HG02642 (cell line): Measurements from ENCODE around the gene TMEM191C.
"Not testable (repeated sequence)": the region's sequence is repeated elsewhere in the genome, so short reads cannot be mapped to it uniquely, and the experiment has no call there.

ENCODE experiments used
- ATAC-seq: cut with Tn5 transposase; IDR thresholded peaks from one replicate; pipeline ENCODE4 v1.9.1; 2021; ENCODE audit warnings: mild to moderate bottlenecking; ENCODE audit not compliant: unreplicated experiment, poor library complexity

The TMEM191C gene

DNA sequence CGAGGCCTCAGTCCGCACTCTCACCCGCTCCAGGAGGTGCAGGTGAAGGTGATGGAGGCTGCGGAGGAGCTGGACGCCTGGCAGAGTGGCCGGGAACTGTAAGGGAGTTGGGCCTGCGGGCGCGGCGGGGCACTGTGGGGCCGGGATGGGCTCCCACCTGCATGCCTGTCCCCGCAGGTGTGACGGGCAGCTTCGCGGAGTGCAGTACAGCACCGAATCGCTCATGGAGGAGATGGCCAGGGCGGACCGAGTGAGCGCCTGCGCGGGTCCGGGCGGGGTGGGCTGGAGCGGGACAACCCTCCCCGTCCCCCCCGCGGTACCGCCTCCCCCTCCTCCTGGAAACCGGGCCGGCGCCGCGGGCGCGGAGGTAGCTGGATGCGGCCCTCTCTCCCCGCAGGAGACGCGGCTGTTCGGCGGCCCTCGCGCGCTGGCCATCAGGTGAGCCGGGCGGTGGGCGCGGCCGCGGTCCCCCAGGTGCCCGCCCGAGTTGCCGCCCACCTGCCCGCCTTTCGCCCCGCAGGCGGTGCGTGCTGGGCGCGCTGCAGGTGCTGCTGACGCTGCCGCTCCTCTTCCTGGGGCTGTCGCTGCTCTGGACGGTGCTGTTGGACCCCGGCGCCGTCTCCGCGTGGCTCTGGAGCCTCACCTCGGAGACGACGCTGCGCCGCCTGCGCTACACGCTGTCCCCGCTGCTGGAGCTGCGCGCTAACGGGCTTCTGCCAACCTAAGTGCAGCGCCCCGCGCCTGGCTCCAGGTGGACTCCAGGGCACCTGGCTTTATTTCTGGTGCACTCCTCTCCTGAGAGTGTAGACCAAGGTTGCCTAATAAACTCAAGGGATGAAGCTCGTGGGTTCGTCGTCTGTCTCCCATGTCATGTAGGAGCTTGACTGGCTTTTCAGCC lies 2.2 kb downstream of the TMEM191C start:
- not testable (repeated sequence) for ATAC-seq

DNA sequence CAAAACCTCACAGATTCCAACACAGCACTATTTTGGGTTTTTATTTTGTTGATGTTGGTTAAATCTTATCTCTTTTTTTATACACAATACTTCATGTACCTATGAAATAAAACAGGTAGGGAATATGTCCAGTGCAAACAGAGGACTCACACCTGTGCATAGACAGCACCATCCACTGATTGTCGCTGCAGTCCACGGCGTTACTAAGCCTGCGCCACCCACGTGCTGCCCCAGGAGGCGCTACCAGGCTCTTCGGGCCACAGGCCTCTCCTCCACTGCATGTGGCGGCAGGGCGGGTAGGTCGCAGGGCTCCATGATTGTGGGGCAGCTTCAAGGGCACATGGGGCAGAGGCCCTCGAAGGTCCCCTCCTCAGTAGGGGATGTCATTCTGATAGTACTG lies 5.8 kb downstream of the TMEM191C start:
- ATAC-seq = not testable (repeated sequence)

DNA sequence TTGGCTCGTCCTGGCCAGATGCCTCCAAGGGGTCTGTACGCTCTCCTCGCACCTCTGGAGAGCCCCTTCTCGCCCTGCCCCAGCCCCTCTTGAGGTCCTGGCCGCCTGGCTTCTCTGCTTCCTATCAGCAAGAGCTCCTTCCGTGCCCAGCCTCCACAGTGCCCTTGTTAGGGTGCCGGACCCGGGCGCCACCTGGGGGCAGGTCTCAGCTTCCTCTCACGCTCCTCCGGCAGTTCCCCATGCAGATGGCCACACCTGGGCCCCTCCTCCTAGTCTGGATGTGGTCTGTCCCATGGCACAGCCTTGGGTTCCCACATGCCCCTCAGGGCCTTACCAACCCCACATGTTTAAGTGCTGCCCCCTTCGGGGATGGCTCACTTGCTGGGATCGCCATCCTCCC lies 6.5 kb downstream of the TMEM191C start:
- not testable (repeated sequence) for ATAC-seq

DNA sequence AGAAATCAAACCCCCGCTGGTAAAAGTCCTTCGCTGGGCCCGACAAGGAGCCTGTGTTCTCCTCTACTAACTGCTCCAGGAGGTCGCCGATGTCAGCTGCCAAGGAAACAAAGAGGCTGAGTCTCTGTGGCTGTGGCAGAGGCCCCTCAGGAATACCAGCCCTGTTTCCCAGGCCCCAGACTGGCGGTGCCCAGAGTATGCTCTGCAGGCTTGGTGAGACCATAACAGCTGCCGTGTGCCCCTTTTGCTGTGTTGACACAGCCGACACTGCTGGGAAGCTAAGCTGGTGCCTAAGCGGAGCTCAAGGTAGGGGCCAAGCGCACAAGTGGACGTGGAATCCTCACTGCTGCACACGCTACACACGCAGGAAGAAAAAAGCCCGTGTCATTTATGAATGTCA lies 16.9 kb downstream of the TMEM191C start:
- ATAC-seq = not testable (repeated sequence)

- not testable (repeated sequence) for ATAC-seq
Observed at GRCh38 chr22:21487723-21488122, 20.5 kb downstream of the TMEM191C start.

DNA sequence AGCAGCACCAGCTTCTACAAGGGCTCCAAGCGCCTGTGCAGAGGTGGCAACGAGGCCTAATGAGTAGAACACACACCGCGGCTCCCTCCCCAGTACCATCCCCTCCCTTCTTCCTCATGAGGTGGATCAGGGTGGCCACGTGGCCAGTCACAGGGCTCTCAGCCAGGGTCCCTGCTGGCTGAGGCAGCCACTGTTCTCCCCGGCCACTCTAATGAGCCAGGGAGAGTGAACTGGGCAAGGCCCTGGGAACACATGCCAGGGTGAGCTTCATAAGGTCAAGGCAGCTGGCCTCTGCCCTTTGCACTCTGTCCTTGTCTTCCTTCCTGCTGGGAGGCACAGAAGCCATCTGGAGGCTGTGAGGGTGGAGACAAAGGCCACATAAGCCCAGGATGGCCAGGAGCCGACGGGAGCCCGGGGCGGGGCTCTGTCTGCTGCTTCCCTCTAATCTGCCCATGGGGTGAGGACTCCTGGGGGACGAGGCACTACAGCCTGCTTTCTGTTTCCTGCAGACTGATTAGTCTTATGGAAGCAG lies 22.0 kb downstream of the TMEM191C start:
- not testable (repeated sequence) for ATAC-seq

- not testable (repeated sequence) for ATAC-seq
Observed at GRCh38 chr22:21490556-21490955, 23.4 kb downstream of the TMEM191C start.

- not testable (repeated sequence) for ATAC-seq
Observed at GRCh38 chr22:21492271-21492670, 25.1 kb downstream of the TMEM191C start.

- ATAC-seq = not testable (repeated sequence)
Observed at GRCh38 chr22:21493789-21494782, 26.9 kb downstream of the TMEM191C start.

DNA sequence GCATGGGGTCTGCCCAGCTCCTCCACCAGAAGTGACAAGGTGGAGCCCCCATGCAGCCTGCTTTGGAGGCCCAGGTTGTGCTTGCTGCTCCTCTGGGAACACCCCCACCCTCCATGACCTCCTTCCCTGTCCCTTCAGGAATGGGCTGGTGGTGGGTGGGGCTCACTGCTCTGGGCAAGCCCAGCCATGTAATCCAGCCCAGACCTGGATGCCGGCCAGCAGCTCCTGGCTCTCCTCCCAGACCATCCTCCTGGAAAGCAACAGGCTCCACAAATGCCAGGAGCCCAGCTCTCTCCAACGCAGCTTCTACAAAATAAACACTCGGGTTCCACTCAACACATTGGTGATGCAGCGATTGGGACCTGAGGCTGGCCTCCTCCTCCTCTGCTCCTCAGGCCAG lies 30.8 kb downstream of the TMEM191C start:
- not testable (repeated sequence) for ATAC-seq

GRCh38 chr22:21498489-21498888 lies 31.3 kb downstream of the TMEM191C start:
- ATAC-seq = not testable (repeated sequence)

- not testable (repeated sequence) for ATAC-seq
Observed at GRCh38 chr22:21499623-21500506, 32.7 kb downstream of the TMEM191C start.

DNA sequence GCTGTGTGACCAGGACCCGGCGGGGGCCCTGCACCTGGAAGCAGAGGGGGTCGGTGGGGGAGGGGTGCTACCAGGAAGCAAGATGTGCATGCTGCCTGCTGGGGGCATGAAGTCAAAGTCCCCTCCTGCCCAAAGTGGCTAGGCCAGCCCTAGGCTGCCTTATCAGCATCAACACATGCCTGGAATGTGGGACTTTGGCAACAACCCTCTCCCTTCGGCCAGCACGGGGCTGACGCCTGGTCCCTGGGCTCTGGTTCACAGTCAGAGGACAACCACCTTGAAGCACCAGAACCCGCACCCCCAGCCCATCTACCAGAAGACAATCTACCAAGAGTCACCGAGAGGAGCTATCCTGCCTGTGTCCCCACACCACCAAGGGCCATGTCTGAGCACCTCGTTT lies 43.2 kb downstream of the TMEM191C start:
- ATAC-seq = not testable (repeated sequence)

GRCh38 chr22:21512022-21512421 lies 44.8 kb downstream of the TMEM191C start:
- not testable (repeated sequence) for ATAC-seq

DNA sequence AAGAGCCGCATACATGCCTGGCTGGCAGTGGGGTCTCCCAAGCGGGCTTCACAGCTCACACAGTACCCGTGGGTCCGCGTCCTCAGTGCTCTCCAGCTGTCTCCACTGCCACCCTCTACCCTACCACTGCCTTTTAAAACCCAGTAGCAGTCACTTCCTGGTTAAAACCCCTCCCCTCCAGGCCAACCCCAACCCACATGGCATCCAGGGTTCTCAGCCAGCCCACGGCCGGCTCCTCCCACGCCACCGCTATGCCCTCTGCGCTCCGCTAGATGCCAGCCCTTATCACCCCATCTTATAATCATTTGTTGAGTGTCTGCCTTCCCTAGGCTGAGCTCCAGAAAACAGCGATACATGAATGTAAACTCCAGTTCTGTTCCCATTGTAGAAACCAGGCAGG lies 46.9 kb downstream of the TMEM191C start:
- not testable (repeated sequence) for ATAC-seq

GRCh38 chr22:21515234-21515633 lies 48.0 kb downstream of the TMEM191C start:
- ATAC-seq = not testable (repeated sequence)

GRCh38 chr22:21516522-21516921 lies 49.3 kb downstream of the TMEM191C start:
- not testable (repeated sequence) for ATAC-seq

- ATAC-seq = peak; percentile 87
Observed at GRCh38 chr22:21516970-21517764, 50.0 kb downstream of the TMEM191C start.
